Raji (cell line): ENCODE measurements around the gene MAP3K7.

ENCODE experiments used
- POLR2A ChIP-seq: IDR thresholded peaks from 2 replicates; pipeline ENCODE4 v1.6.1; 2011; ENCODE audit warnings: low read depth, low read length, control low read depth; ENCODE audit not compliant: insufficient read depth

The MAP3K7 gene

DNA sequence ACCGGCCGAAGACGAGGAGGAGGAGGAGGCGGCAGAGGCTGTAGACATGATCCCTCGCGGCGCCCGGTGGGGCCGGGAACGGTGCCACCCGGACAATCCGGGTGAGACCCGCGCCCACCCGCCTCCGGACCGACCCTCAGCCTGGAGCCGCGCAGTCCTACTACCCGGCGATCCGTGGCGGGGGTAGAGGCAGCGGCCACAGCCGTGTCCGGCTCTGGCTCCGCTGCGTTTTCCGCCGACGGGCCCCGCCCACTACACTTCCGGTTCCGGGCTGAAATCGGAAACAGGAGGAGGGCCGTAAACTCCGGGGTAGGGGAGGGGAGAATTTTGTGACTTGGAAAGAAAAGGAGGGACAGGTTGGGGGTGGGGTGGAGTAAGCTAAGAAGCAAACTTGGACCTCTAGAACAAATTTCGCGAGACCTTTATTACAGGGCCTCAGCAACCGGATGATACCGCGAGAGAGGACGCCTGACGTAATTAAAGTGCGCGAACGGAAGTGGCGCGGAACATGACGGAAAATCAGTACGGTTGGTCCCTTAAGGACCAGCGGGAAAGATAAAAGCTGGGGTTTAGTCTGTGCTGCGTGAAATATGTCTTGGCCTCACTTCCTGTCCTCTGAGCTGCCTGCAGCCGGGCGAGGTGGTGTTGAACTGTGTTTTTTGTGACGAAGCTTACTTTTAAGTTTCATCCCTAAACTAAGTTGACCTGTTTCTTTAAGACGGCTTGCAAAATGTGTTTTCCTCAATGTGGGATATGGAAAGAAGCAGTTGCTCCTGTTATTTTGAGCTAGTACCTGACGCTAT, at the start of gene MAP3K7:
Gene MAP3K7, minus strand, starts transcription at position 237 of the 803 bp plus-strand sequence. Its CDS starts 189 bp downstream, at position 48.
- TF ChIP-seq POLR2A, result peak; percentile 83

- TF ChIP-seq POLR2A, result no peak
Observed at GRCh38 chr6:90631046-90631445, 44.2 kb upstream of the MAP3K7 start.

- TF ChIP-seq POLR2A, result no peak
Observed at GRCh38 chr6:90621581-90621980, 34.7 kb upstream of the MAP3K7 start.

GRCh38 chr6:90619221-90619620, 32.3 kb upstream of the MAP3K7 start:
- TF ChIP-seq POLR2A, result no peak

GRCh38 chr6:90612313-90612680, 25.4 kb upstream of the MAP3K7 start:
- TF ChIP-seq POLR2A, result no peak

GRCh38 chr6:90611543-90612312, 24.9 kb upstream of the MAP3K7 start:
- no peak for TF ChIP-seq POLR2A

- no peak for TF ChIP-seq POLR2A
Observed at GRCh38 chr6:90610751-90611542, 24.1 kb upstream of the MAP3K7 start.

GRCh38 chr6:90610301-90610750, 23.5 kb upstream of the MAP3K7 start:
- TF ChIP-seq POLR2A, result no peak

DNA sequence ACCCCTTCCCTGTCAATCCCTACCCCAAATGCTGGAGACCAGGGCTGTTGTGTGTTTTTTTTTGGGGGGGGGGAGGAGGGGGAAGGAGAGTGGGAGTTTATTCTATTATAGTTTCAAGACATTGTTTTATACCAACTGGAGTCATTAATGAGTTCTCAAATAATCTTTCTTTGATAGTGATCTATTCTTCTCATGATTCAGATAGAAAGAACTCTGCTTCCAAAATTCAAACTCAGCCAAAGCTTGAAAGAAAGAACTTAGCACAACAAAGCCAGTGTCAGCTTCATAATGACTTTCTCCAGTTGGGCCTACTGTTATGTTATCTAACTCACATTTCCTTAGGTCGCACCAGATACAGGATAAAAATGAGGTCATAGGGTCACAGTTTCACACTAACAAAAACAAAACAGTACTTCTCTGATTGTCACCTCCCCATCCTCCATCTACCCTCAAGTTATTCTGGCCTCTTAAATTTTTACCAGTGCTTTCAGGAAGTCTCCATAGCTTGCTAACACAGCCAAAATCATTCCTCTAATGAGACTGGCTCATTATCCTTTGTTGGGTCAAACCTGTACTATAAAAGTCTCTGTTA, 19.0 kb upstream of the MAP3K7 start:
- TF ChIP-seq POLR2A, result no peak

GRCh38 chr6:90604546-90604945, 17.7 kb upstream of the MAP3K7 start:
- TF ChIP-seq POLR2A, result no peak

GRCh38 chr6:90599151-90599550, 12.3 kb upstream of the MAP3K7 start:
- TF ChIP-seq POLR2A, result no peak

DNA sequence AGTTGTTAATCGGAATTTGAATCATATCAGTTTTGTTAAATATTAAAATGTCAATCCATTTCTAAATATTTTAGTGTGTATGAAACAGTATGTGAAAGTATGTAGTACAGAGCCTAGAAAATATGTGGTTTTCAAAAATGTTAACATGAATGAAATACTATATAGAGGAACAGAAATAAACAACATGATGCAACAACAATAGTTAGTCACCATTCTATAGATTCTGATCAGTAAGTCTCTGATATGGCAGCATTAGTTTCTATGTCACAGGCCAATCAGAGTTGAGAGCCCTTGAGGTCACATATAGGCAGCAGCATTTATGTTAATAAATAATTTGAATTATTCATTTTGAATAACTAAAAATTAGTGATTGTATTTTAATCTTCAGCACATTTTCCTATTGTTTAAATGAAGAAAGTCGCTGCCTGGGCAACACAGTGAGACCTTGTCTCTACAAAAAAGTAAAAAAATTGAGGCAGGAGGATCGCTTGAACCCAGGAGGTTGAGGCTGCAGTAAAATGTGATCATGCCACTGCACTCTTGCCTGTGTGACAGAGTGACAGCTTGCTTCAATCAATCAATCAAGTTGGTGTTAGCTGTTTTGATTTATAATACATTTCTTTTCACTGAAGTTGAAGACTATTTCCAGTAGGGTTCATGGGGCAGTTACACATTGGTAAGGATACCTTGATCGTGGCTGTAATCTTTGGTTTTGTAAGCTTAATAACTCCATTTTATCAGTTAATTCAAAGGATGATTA, 11.5 kb upstream of the MAP3K7 start:
- TF ChIP-seq POLR2A, result no peak

DNA sequence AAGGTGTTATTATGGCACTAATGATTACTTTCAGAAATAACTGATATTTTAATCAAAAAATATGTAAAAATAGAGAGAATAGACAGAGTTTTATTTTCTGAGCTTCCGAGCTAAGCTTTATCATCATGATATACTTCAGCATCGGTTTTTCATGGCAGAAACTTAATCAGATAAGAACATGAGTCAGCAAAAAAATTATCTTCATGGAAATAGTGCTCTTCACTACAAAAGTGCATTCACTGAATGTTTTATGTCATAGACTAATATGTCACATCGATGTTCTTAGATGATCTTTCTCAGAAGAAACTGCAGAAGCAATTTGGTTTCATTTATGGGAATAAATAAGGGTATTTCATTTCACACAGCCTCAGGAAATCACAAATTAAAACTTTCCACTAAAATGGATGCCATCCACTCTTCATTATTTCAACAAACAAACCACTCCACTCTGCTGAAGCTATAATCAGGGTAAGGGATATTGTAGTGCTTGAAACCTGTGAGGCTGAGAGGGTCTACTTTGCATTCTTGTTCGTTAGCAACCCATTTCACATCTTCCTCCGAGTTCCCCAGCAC, 10.2 kb upstream of the MAP3K7 start:
- no peak for TF ChIP-seq POLR2A

DNA sequence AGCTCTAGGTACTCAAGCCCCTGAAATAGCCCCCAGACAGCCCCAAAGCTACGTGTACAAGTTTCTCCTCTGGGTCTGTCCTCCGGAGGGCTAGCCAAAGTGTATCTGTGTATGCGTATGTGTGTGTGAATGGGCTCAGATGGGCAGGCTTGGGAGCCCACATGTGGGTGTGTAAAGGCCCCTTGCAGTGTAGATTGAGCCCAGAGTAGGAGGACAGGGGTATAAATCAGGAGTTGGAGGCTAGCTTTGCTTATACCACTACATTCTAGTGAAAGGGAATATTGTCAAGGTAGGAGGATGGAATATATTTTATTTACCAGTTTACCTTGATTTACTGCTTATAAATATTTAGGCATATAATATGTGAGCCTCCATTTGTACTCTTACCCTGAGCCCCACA, 9.0 kb upstream of the MAP3K7 start:
- no peak for TF ChIP-seq POLR2A
